Stomach smooth muscle (tissue), 2 donors: Measurements from ENCODE around the gene SLC39A2.
"Not testable (repeated sequence)": the region's sequence is repeated elsewhere in the genome, so short reads cannot be mapped to it uniquely, and the experiment has no call there.

ENCODE experiments used
- H3K27ac ChIP-seq: one replicate; pipeline ENCODE4 v1.7.0; 2013; ENCODE audit warnings: mild to moderate bottlenecking, low read length, inconsistent platforms
- H3K27me3 ChIP-seq, 2 donors: one replicate each; pipeline ENCODE4 v1.7.0; 2013; ENCODE audit warnings: low read length in 2 of 2; ENCODE audit not compliant: insufficient read depth in 2 of 2, control insufficient read depth in 1 of 2
- H3K36me3 ChIP-seq, 2 donors: one replicate each; pipeline ENCODE4 v1.7.0; 2013; ENCODE audit warnings: low read length in 2 of 2; ENCODE audit not compliant: control insufficient read depth in 2 of 2, insufficient read depth in 2 of 2
- H3K4me1 ChIP-seq: one replicate; pipeline ENCODE4 v1.7.0; 2013; ENCODE audit warnings: low read length; ENCODE audit not compliant: control insufficient read depth, insufficient read depth
- H3K4me3 ChIP-seq, 2 donors: one replicate each; pipeline ENCODE4 v1.7.0; 2013; ENCODE audit warnings: low read length in 2 of 2
- H3K9ac ChIP-seq, 2 donors: one replicate each; pipeline ENCODE4 v1.7.0; 2013; ENCODE audit warnings: low read length in 2 of 2, mild to moderate bottlenecking in 1 of 2
- H3K9me3 ChIP-seq, 2 donors: one replicate each; pipeline ENCODE4 v1.7.0; 2013; ENCODE audit warnings: low read length in 2 of 2; ENCODE audit not compliant: control insufficient read depth in 2 of 2
- donor health status: healthy.
- donor health status: Pancreatic carcinoma.

Gene SLC39A2

GRCh38 chr14:21038441-21039422 lies 39.6 kb downstream of the SLC39A2 start:
- Histone ChIP-seq H3K27ac (peak overlapping the region; percentile 81), H3K27me3 (no peaks in the 10 kb centered on the region), H3K4me1 (peaks cover 20% of the 10 kb centered on the region), H3K9me3 (no peaks in the 10 kb centered on the region), H3K36me3 (no peaks in the 10 kb centered on the region), H3K4me3 (peak overlapping the region; percentile 29 to 57), H3K9ac (peak overlapping the region; percentile 12 to 47)

GRCh38 chr14:21039585-21040369 lies 40.7 kb downstream of the SLC39A2 start:
- Histone ChIP-seq H3K9ac (peak overlapping the region; percentile 12 to 51), H3K27ac (peak overlapping the region; percentile 81), H3K27me3 (peaks cover 0 to 3% of the 10 kb centered on the region in 2 donors), H3K36me3 (no peaks in the 10 kb centered on the region), H3K9me3 (no peaks in the 10 kb centered on the region), H3K4me3 (peak overlapping the region; percentile 29 to 57), H3K4me1 (peaks cover 20% of the 10 kb centered on the region)

- Histone ChIP-seq H3K27ac (no peak overlapping the region), H3K27me3 (peaks cover 0 to 3% of the 10 kb centered on the region in 2 donors), H3K4me1 (peaks cover 20% of the 10 kb centered on the region), H3K4me3 (no peak overlapping the region), H3K9me3 (no peaks in the 10 kb centered on the region), H3K9ac (no peak overlapping the region), H3K36me3 (no peaks in the 10 kb centered on the region)
These were observed 41.4 kb downstream of the SLC39A2 start for GRCh38 chr14:21040370-21040925.

- H3K27me3 ChIP-seq, H3K27ac ChIP-seq, H3K9me3 ChIP-seq, H3K9ac ChIP-seq, H3K36me3 ChIP-seq, H3K4me3 ChIP-seq: not testable (repeated sequence)
- peaks cover 20% of the 10 kb centered on the region for H3K4me1 ChIP-seq
These were observed 41.8 kb downstream of the SLC39A2 start for GRCh38 chr14:21040941-21041340.

GRCh38 chr14:21041676-21042433 lies 42.8 kb downstream of the SLC39A2 start, which contains the start of gene RNASE7:
Gene RNASE7, plus strand, starts transcription at chr14:21042362. Its CDS starts 631 bp downstream, at chr14:21042993.
- no peak within 1 kb of the TSS for H3K4me3 ChIP-seq
- H3K4me1 ChIP-seq: peaks cover 18% of the 10 kb centered on the region
- peaks cover 0 to 3% of the 10 kb centered on the region in 2 donors for H3K27me3 ChIP-seq
- H3K27ac ChIP-seq: no peak within 1 kb of the TSS
- no peak within 1 kb of the TSS for H3K9ac ChIP-seq
- no peaks in the 10 kb centered on the region for H3K36me3 ChIP-seq
- H3K9me3 ChIP-seq: no peaks in the 10 kb centered on the region

- Histone ChIP-seq H3K36me3 (no peaks in the 10 kb centered on the region), H3K27me3 (peaks cover 0 to 3% of the 10 kb centered on the region in 2 donors), H3K9ac (no peak overlapping the region), H3K9me3 (no peaks in the 10 kb centered on the region), H3K4me1 (peaks cover 18% of the 10 kb centered on the region), H3K27ac (no peak overlapping the region), H3K4me3 (no peak overlapping the region)
These were observed 43.8 kb downstream of the SLC39A2 start for GRCh38 chr14:21042918-21043317.

- Histone ChIP-seq H3K4me3 (no peak overlapping the region), H3K36me3 (no peaks in the 10 kb centered on the region), H3K9me3 (no peaks in the 10 kb centered on the region), H3K27me3 (peaks cover 0 to 3% of the 10 kb centered on the region in 2 donors), H3K27ac (no peak overlapping the region), H3K4me1 (peaks cover 15% of the 10 kb centered on the region), H3K9ac (no peak overlapping the region)
These were observed 44.4 kb downstream of the SLC39A2 start for GRCh38 chr14:21043387-21043973.

- no peak overlapping the region for H3K9ac ChIP-seq
- H3K4me1 ChIP-seq: peaks cover 9% of the 10 kb centered on the region
These were observed 45.0 kb downstream of the SLC39A2 start for GRCh38 chr14:21043974-21044618.

GRCh38 chr14:21047378-21047781 lies 48.3 kb downstream of the SLC39A2 start:
- peaks cover 0 to 3% of the 10 kb centered on the region in 2 donors for H3K27me3 ChIP-seq
- no peaks in the 10 kb centered on the region for H3K4me1 ChIP-seq
- no peaks in the 10 kb centered on the region for H3K9me3 ChIP-seq
- H3K36me3 ChIP-seq: no peaks in the 10 kb centered on the region
- no peak overlapping the region for H3K4me3 ChIP-seq
- H3K27ac ChIP-seq: no peak overlapping the region
- H3K9ac ChIP-seq: no peak overlapping the region

More at GRCh38 chr14:21043974-21044618, 45.0 kb downstream of the SLC39A2 start:
- Histone ChIP-seq H3K36me3 (no peaks in the 10 kb centered on the region), H3K4me3 (no peak overlapping the region), H3K27ac (no peak overlapping the region), H3K27me3 (peaks cover 0 to 3% of the 10 kb centered on the region in 2 donors), H3K9me3 (no peaks in the 10 kb centered on the region)
